ENCODE results near the gene SAMD4A. TPM values are rescaled to one million over a fixed set of nuclear protein-coding genes. Genes with fewer than 3 reads are reported as not detected.

SAMD4A gene
- total and polyA plus RNA-seq, 2 donors (not counting 1 experiment from before 2014, with no cell fraction given) = 9.3 to 39.8 TPM

GRCh38 chr14:54702492-54702891 lies 135.6 kb downstream of the SAMD4A start:
- Histone ChIP-seq H3K9me3 (ENCODE audit: control insufficient read depth, insufficient read depth, low read depth, low read length) (no peaks in the 10 kb centered on the region), H3K9ac (ENCODE audit: insufficient read depth, low read length) (no peak overlapping the region), H3K4me3 (replicated peaks in 1 of 4; ENCODE audit: control extremely low read depth in 1 of 4, insufficient read depth in 1 of 4, low read depth in 3 of 4, low read length in 4 of 4) (no peak overlapping the region), H2AFZ (ENCODE audit: low read length) (no peak overlapping the region), H4K20me1 (ENCODE audit: control insufficient read depth, extremely low read depth, insufficient read depth, low read length) (peaks cover 2% of the 10 kb centered on the region), H3K27me3 (ENCODE audit: control insufficient read depth, insufficient read depth, low read length) (no peaks in the 10 kb centered on the region), H3K4me1 (ENCODE audit: control insufficient read depth, extremely low read depth, insufficient read depth, low read length) (no peaks in the 10 kb centered on the region), H3K79me2 (ENCODE audit: control insufficient read depth, insufficient read depth, low read length) (peaks cover 60% of the 10 kb centered on the region), H3K27ac (ENCODE audit: insufficient read depth, low read length) (no peak overlapping the region), H3K36me3 (ENCODE audit: control insufficient read depth, insufficient read depth, low read length) (no peaks in the 10 kb centered on the region), H3K4me2 (ENCODE audit: extremely low read depth, insufficient read depth, low read length) (no peak overlapping the region)
- TF ChIP-seq CTCF (conservative IDR thresholded peaks at IDR 0.05 in 1 of 2, IDR thresholded peaks at IDR 0.05 in 1 of 2; ENCODE audit: low read depth in 1 of 2, low read length in 2 of 2) (no peak), EZH2 (IDR thresholded peaks at IDR 0.05; ENCODE audit: low read length, missing control alignments) (no peak)
- no peak for DNase-seq (ENCODE audit: low read depth in 2 of 2)

GRCh38 chr14:54703082-54703481 lies 136.2 kb downstream of the SAMD4A start:
- Histone ChIP-seq H2AFZ (ENCODE audit: low read length) (no peak overlapping the region), H3K9ac (ENCODE audit: insufficient read depth, low read length) (no peak overlapping the region), H3K79me2 (ENCODE audit: control insufficient read depth, insufficient read depth, low read length) (peaks cover 63% of the 10 kb centered on the region), H3K36me3 (ENCODE audit: control insufficient read depth, insufficient read depth, low read length) (no peaks in the 10 kb centered on the region), H3K4me3 (replicated peaks in 1 of 4; ENCODE audit: control extremely low read depth in 1 of 4, insufficient read depth in 1 of 4, low read depth in 3 of 4, low read length in 4 of 4) (no peak overlapping the region), H3K9me3 (ENCODE audit: control insufficient read depth, insufficient read depth, low read depth, low read length) (no peaks in the 10 kb centered on the region), H3K4me2 (ENCODE audit: extremely low read depth, insufficient read depth, low read length) (no peak overlapping the region), H3K27me3 (ENCODE audit: control insufficient read depth, insufficient read depth, low read length) (no peaks in the 10 kb centered on the region), H3K27ac (ENCODE audit: insufficient read depth, low read length) (no peak overlapping the region), H4K20me1 (ENCODE audit: control insufficient read depth, extremely low read depth, insufficient read depth, low read length) (peaks cover 2% of the 10 kb centered on the region), H3K4me1 (ENCODE audit: control insufficient read depth, extremely low read depth, insufficient read depth, low read length) (no peaks in the 10 kb centered on the region)
- no peak for TF ChIP-seq EZH2 (IDR thresholded peaks at IDR 0.05; ENCODE audit: low read length, missing control alignments)
- no peak for TF ChIP-seq CTCF (conservative IDR thresholded peaks at IDR 0.05 in 1 of 2, IDR thresholded peaks at IDR 0.05 in 1 of 2; ENCODE audit: low read depth in 1 of 2, low read length in 2 of 2)
- no peak for DNase-seq (ENCODE audit: low read depth in 2 of 2)

- TF ChIP-seq CTCF (conservative IDR thresholded peaks at IDR 0.05 in 1 of 2, IDR thresholded peaks at IDR 0.05 in 1 of 2; ENCODE audit: low read depth in 1 of 2, low read length in 2 of 2) = no peak
- TF ChIP-seq EZH2 (IDR thresholded peaks at IDR 0.05; ENCODE audit: low read length, missing control alignments) = no peak
- peaks cover 2% of the 10 kb centered on the region for H4K20me1 ChIP-seq (ENCODE audit: control insufficient read depth, extremely low read depth, insufficient read depth, low read length)
These were observed 136.8 kb downstream of the SAMD4A start for GRCh38 chr14:54703724-54704123.

More at GRCh38 chr14:54703724-54704123, 136.8 kb downstream of the SAMD4A start:
- Histone ChIP-seq H3K9ac (ENCODE audit: insufficient read depth, low read length) (no peak overlapping the region), H3K79me2 (ENCODE audit: control insufficient read depth, insufficient read depth, low read length) (peaks cover 66% of the 10 kb centered on the region), H3K4me3 (replicated peaks in 1 of 4; ENCODE audit: control extremely low read depth in 1 of 4, insufficient read depth in 1 of 4, low read depth in 3 of 4, low read length in 4 of 4) (no peak overlapping the region), H2AFZ (ENCODE audit: low read length) (no peak overlapping the region), H3K36me3 (ENCODE audit: control insufficient read depth, insufficient read depth, low read length) (no peaks in the 10 kb centered on the region), H3K4me2 (ENCODE audit: extremely low read depth, insufficient read depth, low read length) (no peak overlapping the region), H3K4me1 (ENCODE audit: control insufficient read depth, extremely low read depth, insufficient read depth, low read length) (no peaks in the 10 kb centered on the region), H3K9me3 (ENCODE audit: control insufficient read depth, insufficient read depth, low read depth, low read length) (no peaks in the 10 kb centered on the region), H3K27ac (ENCODE audit: insufficient read depth, low read length) (no peak overlapping the region), H3K27me3 (ENCODE audit: control insufficient read depth, insufficient read depth, low read length) (no peaks in the 10 kb centered on the region)
- no peak for DNase-seq (ENCODE audit: low read depth in 2 of 2)

Measured in fibroblast of lung (primary cell).